ENCODE results near the gene DPP6.

The DPP6 gene

GRCh38 chr7:154512121-154512833 lies 460.1 kb downstream of the DPP6 start:
- no peaks in the 10 kb centered on the region for H3K27me3 ChIP-seq
- peaks cover 3% of the 10 kb centered on the region; the same call in 1 of the 2 replicates for H3K9me3 ChIP-seq
- no peak for TF ChIP-seq CTCF (IDR thresholded peaks at IDR 0.05; ENCODE audit: low read depth, low read length)
- H3K4me1 ChIP-seq: no peaks in the 10 kb centered on the region
- no peak overlapping the region for H3K4me3 ChIP-seq (ENCODE audit: low read depth, low read length)
- no peak for DNase-seq
- no peaks in the 10 kb centered on the region for H3K36me3 ChIP-seq

GRCh38 chr7:154517768-154518167 lies 465.6 kb downstream of the DPP6 start:
- H3K27me3 ChIP-seq: no peaks in the 10 kb centered on the region
- H3K9me3 ChIP-seq: no peaks in the 10 kb centered on the region
- peaks cover 15% of the 10 kb centered on the region for H3K4me1 ChIP-seq
- no peak for TF ChIP-seq CTCF (IDR thresholded peaks at IDR 0.05; ENCODE audit: low read depth, low read length)
- DNase-seq: no peak
- H3K4me3 ChIP-seq (ENCODE audit: low read depth, low read length): no peak overlapping the region
- H3K36me3 ChIP-seq: no peaks in the 10 kb centered on the region

GRCh38 chr7:154519229-154519628 lies 467.0 kb downstream of the DPP6 start:
- no peak overlapping the region for H3K4me3 ChIP-seq (ENCODE audit: low read depth, low read length)
- no peaks in the 10 kb centered on the region for H3K9me3 ChIP-seq
- H3K27me3 ChIP-seq: no peaks in the 10 kb centered on the region
- H3K4me1 ChIP-seq: peaks cover 15% of the 10 kb centered on the region
- peak; percentile 86 for DNase-seq
- no peak for TF ChIP-seq CTCF (IDR thresholded peaks at IDR 0.05; ENCODE audit: low read depth, low read length)
- H3K36me3 ChIP-seq: no peaks in the 10 kb centered on the region

- DNase-seq: no peak
- H3K4me3 ChIP-seq (ENCODE audit: low read depth, low read length): no peak overlapping the region
- H3K36me3 ChIP-seq: no peaks in the 10 kb centered on the region
- H3K27me3 ChIP-seq: no peaks in the 10 kb centered on the region
- H3K9me3 ChIP-seq: no peaks in the 10 kb centered on the region
- TF ChIP-seq CTCF (IDR thresholded peaks at IDR 0.05; ENCODE audit: low read depth, low read length): no peak
- peaks cover 7% of the 10 kb centered on the region; the same call in 1 of the 2 replicates for H3K4me1 ChIP-seq
These were observed 477.9 kb downstream of the DPP6 start for GRCh38 chr7:154530136-154530535.

GRCh38 chr7:154532771-154533170 lies 480.6 kb downstream of the DPP6 start:
- no peak for TF ChIP-seq CTCF (IDR thresholded peaks at IDR 0.05; ENCODE audit: low read depth, low read length)
- H3K4me1 ChIP-seq: no peaks in the 10 kb centered on the region
- H3K4me3 ChIP-seq (ENCODE audit: low read depth, low read length): no peak overlapping the region
- no peak for DNase-seq
- no peaks in the 10 kb centered on the region for H3K9me3 ChIP-seq
- H3K27me3 ChIP-seq: no peaks in the 10 kb centered on the region
- H3K36me3 ChIP-seq: no peaks in the 10 kb centered on the region

- Histone ChIP-seq H3K36me3 (no peaks in the 10 kb centered on the region; the same call in 1 of the 2 replicates), H3K27me3 (no peaks in the 10 kb centered on the region), H3K4me3 (ENCODE audit: low read depth, low read length) (no peak overlapping the region), H3K4me1 (peaks cover 20% of the 10 kb centered on the region), H3K9me3 (no peaks in the 10 kb centered on the region; the same call in 1 of the 2 replicates)
- no peak for TF ChIP-seq CTCF (IDR thresholded peaks at IDR 0.05; ENCODE audit: low read depth, low read length)
- no peak for DNase-seq
These were observed 488.4 kb downstream of the DPP6 start for GRCh38 chr7:154540596-154540995.

Data from BE2C (cell line).